Measurements from ENCODE around the gene SDS. TPM values are rescaled to one million over a fixed set of nuclear protein-coding genes. Genes with fewer than 3 reads are reported as not detected.

SDS gene
- total and polyA plus RNA-seq, 2 of the 13 experiments (the other 11 are each of a cell fraction or from before 2014, with no cell fraction given): not detected

DNA sequence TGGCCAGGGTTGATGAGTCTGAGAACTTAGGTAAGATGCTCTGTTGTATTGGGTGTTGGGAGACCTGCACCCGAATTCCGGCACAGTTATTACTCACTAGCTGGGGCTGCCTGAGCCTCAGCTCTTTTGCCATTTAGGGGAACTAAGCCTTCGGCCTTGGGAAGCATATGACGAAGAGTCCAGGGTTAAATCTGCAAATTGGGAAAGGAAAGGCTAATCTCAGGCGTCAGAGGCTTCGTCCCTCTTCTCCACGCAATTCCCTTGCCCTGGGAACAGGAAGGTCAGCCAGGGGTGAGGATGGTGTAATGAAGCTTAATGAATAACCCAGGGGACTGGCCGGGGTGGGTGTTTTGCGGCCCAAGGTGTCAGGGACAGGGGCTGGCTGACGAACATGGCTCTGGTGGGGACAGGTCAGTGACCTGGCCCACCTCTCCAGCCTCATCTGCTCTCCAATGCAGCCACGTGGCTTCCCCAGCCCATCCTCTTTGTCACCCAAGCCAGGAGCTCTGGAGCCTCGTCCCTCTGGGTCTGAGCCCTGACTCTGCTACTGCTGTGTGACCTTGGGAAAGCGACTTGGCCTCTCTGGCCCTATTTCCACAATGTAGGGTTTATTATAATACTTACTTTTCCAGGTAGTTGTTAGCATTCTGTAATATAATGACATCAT lies 14.7 kb upstream of the SDS start (continued):
- TF ChIP-seq, protein P1, sequence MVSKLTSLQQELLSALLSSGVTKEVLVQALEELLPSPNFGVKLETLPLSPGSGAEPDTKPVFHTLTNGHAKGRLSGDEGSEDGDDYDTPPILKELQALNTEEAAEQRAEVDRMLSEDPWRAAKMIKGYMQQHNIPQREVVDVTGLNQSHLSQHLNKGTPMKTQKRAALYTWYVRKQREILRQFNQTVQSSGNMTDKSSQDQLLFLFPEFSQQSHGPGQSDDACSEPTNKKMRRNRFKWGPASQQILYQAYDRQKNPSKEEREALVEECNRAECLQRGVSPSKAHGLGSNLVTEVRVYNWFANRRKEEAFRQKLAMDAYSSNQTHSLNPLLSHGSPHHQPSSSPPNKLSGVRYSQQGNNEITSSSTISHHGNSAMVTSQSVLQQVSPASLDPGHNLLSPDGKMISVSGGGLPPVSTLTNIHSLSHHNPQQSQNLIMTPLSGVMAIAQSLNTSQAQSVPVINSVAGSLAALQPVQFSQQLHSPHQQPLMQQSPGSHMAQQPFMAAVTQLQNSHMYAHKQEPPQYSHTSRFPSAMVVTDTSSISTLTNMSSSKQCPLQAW (CRISPR knock-in tag; IDR thresholded peaks at IDR 0.05): peak; percentile 97
- TF ChIP-seq PAF1 (CRISPR knock-in tag; IDR thresholded peaks at IDR 0.05): no peak
- no peak for TF ChIP-seq FOXK2 (IDR thresholded peaks at IDR 0.05)
- TF ChIP-seq KLF9 (CRISPR knock-in tag; IDR thresholded peaks at IDR 0.05; ENCODE audit: low read depth): no peak
- peak; percentile 49; the same call in 1 of the 2 replicates for TF ChIP-seq NFKB2 (CRISPR knock-in tag; IDR thresholded peaks at IDR 0.05; ENCODE audit: borderline replicate concordance)
- TF ChIP-seq ADNP (CRISPR knock-in tag; IDR thresholded peaks at IDR 0.05): peak; percentile 80; the same call in 1 of the 2 replicates
- TF ChIP-seq RARA (CRISPR knock-in tag; IDR thresholded peaks at IDR 0.05): peak; percentile 98
- TF ChIP-seq, protein P2, sequence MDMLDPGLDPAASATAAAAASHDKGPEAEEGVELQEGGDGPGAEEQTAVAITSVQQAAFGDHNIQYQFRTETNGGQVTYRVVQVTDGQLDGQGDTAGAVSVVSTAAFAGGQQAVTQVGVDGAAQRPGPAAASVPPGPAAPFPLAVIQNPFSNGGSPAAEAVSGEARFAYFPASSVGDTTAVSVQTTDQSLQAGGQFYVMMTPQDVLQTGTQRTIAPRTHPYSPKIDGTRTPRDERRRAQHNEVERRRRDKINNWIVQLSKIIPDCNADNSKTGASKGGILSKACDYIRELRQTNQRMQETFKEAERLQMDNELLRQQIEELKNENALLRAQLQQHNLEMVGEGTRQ (IDR thresholded peaks at IDR 0.05; ENCODE audit: low read depth, low read length): no peak
- TF ChIP-seq, protein P2 (CRISPR knock-in tag; IDR thresholded peaks at IDR 0.05; ENCODE audit: borderline replicate concordance): peak; percentile 20; the same call in 1 of the 2 replicates
- TF ChIP-seq, protein P3, sequence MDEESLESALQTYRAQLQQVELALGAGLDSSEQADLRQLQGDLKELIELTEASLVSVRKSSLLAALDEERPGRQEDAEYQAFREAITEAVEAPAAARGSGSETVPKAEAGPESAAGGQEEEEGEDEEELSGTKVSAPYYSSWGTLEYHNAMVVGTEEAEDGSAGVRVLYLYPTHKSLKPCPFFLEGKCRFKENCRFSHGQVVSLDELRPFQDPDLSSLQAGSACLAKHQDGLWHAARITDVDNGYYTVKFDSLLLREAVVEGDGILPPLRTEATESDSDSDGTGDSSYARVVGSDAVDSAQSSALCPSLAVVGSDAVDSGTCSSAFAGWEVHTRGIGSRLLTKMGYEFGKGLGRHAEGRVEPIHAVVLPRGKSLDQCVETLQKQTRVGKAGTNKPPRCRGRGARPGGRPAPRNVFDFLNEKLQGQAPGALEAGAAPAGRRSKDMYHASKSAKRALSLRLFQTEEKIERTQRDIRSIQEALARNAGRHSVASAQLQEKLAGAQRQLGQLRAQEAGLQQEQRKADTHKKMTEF (CRISPR knock-in tag; IDR thresholded peaks at IDR 0.05): no peak
- TF ChIP-seq ZKSCAN1 (IDR thresholded peaks at IDR 0.05; ENCODE audit: low read length): no peak
- TF ChIP-seq, protein P4, sequence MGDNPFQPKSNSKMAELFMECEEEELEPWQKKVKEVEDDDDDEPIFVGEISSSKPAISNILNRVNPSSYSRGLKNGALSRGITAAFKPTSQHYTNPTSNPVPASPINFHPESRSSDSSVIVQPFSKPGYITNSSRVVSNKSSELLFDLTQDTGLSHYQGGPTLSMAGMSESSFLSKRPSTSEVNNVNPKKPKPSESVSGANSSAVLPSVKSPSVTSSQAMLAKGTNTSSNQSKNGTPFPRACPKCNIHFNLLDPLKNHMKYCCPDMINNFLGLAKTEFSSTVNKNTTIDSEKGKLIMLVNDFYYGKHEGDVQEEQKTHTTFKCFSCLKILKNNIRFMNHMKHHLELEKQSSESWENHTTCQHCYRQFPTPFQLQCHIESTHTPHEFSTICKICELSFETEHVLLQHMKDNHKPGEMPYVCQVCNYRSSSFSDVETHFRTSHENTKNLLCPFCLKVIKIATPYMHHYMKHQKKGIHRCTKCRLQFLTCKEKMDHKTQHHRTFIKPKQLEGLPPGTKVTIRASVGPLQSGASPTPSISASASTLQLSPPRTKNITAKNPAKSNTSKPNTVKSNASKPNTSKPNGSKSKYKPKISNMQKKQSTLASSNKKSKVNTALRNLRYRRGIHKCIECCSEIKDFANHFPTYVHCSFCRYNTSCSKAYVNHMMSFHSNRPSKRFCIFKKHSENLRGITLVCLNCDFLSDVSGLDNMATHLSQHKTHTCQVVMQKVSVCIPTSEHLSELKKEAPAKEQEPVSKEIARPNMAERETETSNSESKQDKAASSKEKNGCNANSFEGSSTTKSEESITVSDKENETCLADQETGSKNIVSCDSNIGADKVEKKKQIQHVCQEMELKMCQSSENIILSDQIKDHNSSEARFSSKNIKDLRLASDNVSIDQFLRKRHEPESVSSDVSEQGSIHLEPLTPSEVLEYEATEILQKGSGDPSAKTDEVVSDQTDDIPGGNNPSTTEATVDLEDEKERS (CRISPR knock-in tag; IDR thresholded peaks at IDR 0.05): peak; percentile 37; the same call in 1 of the 2 replicates
- TF ChIP-seq, protein P5, sequence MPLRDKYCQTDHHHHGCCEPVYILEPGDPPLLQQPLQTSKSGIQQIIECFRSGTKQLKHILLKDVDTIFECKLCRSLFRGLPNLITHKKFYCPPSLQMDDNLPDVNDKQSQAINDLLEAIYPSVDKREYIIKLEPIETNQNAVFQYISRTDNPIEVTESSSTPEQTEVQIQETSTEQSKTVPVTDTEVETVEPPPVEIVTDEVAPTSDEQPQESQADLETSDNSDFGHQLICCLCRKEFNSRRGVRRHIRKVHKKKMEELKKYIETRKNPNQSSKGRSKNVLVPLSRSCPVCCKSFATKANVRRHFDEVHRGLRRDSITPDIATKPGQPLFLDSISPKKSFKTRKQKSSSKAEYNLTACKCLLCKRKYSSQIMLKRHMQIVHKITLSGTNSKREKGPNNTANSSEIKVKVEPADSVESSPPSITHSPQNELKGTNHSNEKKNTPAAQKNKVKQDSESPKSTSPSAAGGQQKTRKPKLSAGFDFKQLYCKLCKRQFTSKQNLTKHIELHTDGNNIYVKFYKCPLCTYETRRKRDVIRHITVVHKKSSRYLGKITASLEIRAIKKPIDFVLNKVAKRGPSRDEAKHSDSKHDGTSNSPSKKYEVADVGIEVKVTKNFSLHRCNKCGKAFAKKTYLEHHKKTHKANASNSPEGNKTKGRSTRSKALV (CRISPR knock-in tag; IDR thresholded peaks at IDR 0.05): 0 out of 2 replicates have a peak, but pooled peaks have one; percentile 28
- TF ChIP-seq, protein P6, sequence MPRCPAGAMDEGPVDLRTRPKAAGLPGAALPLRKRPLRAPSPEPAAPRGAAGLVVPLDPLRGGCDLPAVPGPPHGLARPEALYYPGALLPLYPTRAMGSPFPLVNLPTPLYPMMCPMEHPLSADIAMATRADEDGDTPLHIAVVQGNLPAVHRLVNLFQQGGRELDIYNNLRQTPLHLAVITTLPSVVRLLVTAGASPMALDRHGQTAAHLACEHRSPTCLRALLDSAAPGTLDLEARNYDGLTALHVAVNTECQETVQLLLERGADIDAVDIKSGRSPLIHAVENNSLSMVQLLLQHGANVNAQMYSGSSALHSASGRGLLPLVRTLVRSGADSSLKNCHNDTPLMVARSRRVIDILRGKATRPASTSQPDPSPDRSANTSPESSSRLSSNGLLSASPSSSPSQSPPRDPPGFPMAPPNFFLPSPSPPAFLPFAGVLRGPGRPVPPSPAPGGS (CRISPR knock-in tag; IDR thresholded peaks at IDR 0.05): 0 out of 2 replicates have a peak, but pooled peaks have one; percentile 30
- TF ChIP-seq FOXA1 (IDR thresholded peaks at IDR 0.05): no peak
- TF ChIP-seq FOXA1 (CRISPR knock-in tag; IDR thresholded peaks at IDR 0.05): no peak
- peak; percentile 71; the same call in 1 of the 2 replicates for TF ChIP-seq MYC (CRISPR knock-in tag; IDR thresholded peaks at IDR 0.05; ENCODE audit: borderline replicate concordance)
- TF ChIP-seq SOX5 (CRISPR knock-in tag; IDR thresholded peaks at IDR 0.05; ENCODE audit: borderline replicate concordance): no peak; the same call in 1 of the 2 replicates
